GM18907 (cell line): Measurements from ENCODE around the gene COBL.

Experiments
- ATAC-seq: cut with Tn5 transposase; IDR thresholded peaks from one replicate; pipeline ENCODE4 v1.9.1; 2021; ENCODE audit warnings: mild to moderate bottlenecking, moderate library complexity; ENCODE audit not compliant: unreplicated experiment

The COBL gene

DNA sequence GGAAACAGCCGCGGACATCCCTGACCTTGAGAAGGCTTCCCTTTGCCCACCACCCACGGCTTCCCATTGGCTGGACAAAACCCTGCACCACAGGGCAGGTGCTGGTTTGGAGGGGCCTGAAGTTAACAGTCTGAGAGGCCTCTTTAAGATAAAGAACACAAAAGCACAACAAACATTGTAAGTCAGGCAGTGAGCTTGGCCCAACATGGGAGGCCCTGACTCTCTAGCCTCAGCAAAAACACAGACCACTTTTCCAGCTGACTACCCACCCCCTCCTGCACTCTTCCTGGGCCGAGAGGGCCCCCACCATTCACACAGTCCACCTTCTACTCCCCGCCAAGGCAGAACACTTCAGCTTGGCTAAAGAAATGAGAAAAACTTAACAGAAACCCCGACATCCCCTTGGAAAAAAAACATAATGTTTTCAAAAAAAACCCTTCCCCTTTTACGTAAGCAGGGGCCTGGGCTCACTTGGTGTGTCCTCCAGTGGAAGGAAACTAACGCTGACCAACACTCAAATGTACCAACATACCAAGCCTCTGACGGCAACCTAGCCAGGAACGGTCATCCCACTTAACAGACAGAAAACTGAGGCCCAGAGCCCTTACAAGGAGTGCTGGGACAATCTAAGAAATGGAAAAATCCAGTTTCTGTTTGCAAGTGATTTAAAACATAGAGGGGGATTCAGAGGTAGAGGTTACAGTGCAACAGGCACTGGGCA lies 80.9 kb downstream of the COBL start:
- ATAC-seq = no peak

DNA sequence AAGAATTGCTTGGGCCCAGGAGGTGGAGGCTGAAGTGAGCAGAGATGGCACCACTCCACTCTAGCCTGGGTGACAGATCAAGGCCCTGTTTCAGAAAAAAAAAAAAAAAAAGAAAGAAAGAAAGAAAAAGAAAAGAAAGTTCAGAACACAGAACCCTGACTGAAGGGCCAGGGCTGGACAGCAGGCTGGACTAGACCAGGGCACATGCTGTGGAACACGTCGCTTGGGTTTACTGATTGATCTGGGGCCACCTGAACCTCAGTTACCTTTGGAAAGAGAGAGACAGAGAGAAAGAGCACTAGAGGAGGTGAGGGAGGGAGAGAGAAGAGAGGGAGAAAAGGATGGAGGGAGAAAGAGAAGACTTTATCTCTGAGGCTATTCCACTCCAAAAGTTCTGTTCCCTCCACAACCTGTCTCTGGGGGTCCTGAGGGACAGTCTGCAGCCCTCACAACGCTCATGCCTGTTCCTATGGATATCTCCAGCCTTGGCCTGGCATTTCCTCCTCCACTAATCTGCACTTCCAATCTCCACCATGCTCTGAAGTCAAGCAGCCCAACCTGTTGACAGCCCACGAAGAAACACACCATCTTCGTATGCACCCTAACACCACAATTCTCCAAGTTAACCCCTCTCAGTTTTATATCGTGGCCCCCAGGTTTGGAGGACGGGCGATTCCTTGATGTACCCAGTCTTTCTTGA lies 81.8 kb downstream of the COBL start:
- no peak for ATAC-seq

GRCh38 chr7:51234139-51234538 lies 82.5 kb downstream of the COBL start:
- no peak for ATAC-seq

DNA sequence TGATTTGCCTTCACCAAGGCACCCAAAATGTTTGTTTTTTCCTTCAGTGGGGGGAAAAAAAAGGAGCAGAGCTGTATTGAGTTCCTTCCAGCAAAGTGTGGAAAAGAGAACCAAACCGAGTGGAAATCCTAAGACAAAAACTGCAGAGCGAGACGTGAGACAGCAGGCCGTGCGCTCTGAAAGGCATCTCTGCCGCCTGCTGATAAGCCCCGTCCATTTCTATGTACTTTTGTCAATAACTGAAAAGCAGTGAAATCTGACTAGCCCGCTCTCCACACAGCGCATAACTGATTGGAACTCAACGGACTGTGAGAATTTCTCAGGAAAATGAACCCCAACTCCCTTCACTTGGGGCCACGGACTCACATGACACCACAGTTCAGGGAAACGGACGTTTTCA lies 83.2 kb downstream of the COBL start:
- ATAC-seq = no peak

DNA sequence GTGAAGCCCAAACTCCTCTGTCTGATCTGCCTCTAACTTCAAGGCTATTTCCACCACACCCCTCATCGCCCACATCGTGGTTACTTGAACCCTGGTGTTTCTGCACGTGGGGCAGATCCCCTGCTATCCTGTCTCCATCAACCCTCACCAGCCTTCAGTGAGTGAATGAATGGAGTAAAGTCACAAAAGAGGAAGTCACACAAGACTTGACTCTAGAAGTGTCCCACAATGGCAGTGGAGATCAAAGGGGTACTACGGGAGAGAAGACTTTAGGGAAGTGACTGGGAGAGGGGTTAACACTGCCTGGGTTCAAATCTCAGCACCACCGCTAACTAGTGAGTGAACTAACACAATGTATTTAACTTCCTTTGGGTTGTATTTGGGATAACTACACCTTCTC lies 85.9 kb downstream of the COBL start:
- no peak for ATAC-seq

- no peak for ATAC-seq
These were observed 86.3 kb downstream of the COBL start for GRCh38 chr7:51230324-51230625.

DNA sequence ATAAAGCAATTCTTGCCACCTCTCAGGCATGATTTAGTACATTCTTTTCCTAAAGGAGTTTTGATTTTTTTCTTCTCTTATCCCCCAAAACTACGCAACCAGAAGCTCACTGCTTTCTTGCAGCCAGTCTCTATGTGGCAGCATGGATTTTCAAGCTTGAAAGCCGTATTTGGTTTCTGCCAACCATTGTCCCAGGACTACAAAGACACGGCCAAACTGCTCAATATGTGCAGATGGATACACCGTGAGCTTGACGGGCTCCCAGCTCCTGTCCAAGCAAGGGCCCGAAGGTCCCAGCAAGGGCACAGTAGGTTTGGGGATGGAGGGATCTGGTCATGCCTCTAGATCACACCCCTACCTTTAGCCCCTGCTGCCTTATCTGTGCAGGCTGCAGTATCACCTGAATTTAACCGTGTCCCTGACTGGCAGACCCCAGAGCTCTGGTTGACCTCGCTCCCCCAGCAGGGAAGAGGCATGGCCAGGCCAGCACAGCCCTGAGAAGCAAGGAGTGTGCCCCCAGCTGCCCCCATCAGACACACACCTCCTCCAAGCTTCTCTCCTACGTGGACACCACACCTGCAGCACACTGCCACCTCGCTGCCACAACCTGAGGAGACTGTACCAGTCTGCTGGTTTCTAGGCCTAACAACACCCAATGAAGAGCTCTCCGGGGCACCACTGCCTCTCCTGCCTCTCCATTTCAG lies 86.8 kb downstream of the COBL start:
- ATAC-seq = no peak

DNA sequence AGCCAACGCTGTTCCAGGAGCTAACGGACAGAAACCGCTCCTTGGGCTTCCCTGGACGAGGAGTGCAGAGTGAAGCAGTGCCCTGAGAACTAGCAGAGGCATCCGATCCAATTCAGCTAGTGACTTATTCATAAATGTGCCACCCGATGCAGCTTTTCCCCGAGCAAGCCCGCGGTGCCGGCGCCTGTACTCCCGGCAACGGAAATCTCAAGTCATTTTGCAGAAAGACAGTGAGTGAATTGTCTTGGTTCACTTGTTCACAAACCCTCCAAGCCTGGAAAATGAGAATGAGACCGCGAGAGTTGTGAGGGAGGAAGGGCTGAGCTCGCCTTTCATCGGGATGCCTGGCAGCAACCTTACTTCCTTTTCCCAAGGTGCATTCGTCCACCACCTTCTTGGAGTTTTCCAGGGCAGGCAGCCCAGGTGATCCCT lies 87.5 kb downstream of the COBL start:
- ATAC-seq = no peak

- no peak for ATAC-seq
These were observed 88.1 kb downstream of the COBL start for GRCh38 chr7:51228386-51228958.

DNA sequence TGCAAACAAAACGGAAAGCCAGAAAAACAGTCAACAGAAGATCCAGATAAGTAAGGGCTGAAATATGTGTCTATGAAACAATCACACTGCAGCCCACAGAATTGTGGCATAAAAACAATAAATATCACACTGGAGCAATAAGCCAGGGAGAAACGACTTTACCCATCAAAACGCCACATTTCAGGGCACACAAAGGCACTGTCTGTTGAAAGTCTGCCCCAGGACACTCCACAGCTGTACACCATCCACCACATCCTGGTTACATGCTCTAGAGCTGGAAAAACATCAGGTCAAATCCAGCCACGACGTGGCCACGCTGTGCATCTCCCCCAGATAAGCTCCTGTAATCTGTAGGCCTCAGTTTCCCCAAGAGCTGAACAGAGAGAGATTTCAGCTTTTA lies 88.7 kb downstream of the COBL start:
- no peak for ATAC-seq

- ATAC-seq = no peak
These were observed 89.6 kb downstream of the COBL start for GRCh38 chr7:51226916-51227535.

DNA sequence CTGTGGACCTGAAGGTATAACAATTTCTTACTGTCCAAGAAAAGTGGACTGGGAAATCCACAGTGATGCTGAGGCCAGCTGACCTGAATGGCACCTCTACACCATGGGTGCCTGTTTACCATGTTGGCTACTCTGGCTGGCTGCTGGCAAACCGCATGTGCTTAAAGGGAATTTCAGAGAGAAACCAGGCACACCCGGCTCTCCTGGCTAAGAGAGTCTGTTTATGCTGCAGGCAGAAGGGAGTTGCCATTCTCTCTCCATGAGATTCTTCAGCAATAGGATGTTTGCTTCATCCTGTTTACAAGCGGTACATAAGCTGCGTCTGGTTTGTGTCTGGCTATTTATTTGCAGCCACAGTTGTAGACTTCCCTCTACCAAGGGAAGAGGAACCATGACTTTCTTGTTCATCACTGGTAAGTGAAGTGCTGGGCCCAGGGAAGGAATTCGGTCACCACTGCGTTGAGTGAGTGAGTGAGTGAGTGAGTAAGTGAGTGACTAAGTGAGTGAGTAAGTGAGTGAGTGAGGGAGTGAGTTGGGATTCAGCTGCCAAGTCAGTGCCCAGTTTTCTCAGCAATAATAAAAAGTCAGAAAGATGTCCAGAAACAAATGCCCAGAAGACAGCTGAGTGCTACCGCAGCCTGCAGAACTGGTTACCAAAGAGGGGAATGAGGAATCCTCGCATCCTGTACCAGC lies 90.4 kb downstream of the COBL start:
- ATAC-seq = no peak

- no peak for ATAC-seq
These were observed 91.6 kb downstream of the COBL start for GRCh38 chr7:51224811-51225595.

GRCh38 chr7:51223505-51223904 lies 93.1 kb downstream of the COBL start:
- ATAC-seq = no peak

- ATAC-seq = no peak
These were observed 93.7 kb downstream of the COBL start for GRCh38 chr7:51222916-51223315.

- no peak for ATAC-seq
These were observed 96.4 kb downstream of the COBL start for GRCh38 chr7:51220226-51220625.

- no peak for ATAC-seq
These were observed 97.2 kb downstream of the COBL start for GRCh38 chr7:51219261-51219988.

DNA sequence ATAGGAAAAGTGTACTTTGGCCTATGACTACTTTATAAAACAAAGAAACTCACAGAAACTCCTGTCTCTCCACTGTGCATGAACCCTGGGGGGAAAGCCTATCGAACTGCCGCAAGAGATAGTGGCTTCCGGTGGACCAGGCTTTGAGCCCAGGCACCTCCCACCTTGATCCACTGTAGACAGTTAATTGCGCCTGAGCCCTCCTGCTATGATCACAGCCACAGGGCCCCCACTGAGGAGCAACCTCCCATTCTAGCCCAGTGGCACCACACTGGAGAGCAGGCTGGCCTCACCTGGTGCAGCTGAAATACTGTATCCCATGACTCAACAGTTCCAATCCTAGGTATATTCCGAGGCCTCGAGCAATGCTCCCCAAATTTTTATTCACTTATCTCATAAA lies 98.8 kb downstream of the COBL start:
- ATAC-seq = no peak

DNA sequence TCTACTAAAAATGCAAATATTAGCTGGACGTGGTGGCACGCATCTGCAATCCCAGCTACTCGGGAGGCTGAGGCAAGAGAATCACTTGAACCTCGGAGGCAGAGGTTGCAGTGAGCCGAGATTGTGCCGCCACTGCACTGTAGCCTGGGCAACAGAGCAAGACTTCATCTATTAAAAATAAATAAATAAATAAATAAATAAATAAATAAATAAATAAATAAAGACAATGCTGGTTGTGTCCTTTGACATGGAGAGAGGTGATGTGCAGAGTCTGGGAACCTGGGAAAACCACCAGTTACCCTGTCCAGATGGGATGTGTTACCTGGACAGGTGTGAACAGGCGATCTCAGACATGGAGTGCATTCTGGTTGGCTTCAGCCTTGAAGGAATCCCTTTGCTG lies 102.5 kb downstream of the COBL start:
- ATAC-seq = no peak
